ENCODE data around the gene PREX1.
"Not testable (repeated sequence)": the region's sequence is repeated elsewhere in the genome, so short reads cannot be mapped to it uniquely, and the experiment has no call there.

The PREX1 gene

GRCh38 chr20:48777821-48778220 lies 50.0 kb downstream of the PREX1 start:
- no peak for DNase-seq

- DNase-seq = peak in 17 of 51 donors; percentile 12 to 72 (median 38)
Measured at GRCh38 chr20:48777005-48777404, 50.8 kb downstream of the PREX1 start.

- peak in 30 of 51 donors; percentile 20 to 82 (median 55) for DNase-seq
Measured at GRCh38 chr20:48776306-48776705, 51.5 kb downstream of the PREX1 start.

- not testable (repeated sequence) for DNase-seq
Measured at GRCh38 chr20:48775545-48775944, 52.3 kb downstream of the PREX1 start.

GRCh38 chr20:48774696-48775095 lies 53.1 kb downstream of the PREX1 start:
- DNase-seq = no peak

GRCh38 chr20:48773837-48774418 lies 53.9 kb downstream of the PREX1 start:
- peak in 9 of 51 donors; percentile 15 to 55 (median 28) for DNase-seq

GRCh38 chr20:48772183-48772976 lies 55.4 kb downstream of the PREX1 start:
- peak in 25 of 51 donors; percentile 16 to 63 (median 39) for DNase-seq

GRCh38 chr20:48771542-48771941 lies 56.3 kb downstream of the PREX1 start:
- no peak for DNase-seq

GRCh38 chr20:48770700-48771442 lies 56.9 kb downstream of the PREX1 start:
- no peak for DNase-seq

- DNase-seq = peak in 18 of 51 donors; percentile 16 to 68 (median 34)
Measured at GRCh38 chr20:48769069-48769983, 58.5 kb downstream of the PREX1 start.

GRCh38 chr20:48766961-48767960 lies 60.5 kb downstream of the PREX1 start:
- no peak for DNase-seq

GRCh38 chr20:48766205-48766604 lies 61.6 kb downstream of the PREX1 start:
- DNase-seq = no peak

- no peak for DNase-seq
Measured at GRCh38 chr20:48765359-48765758, 62.4 kb downstream of the PREX1 start.

- DNase-seq = no peak
Measured at GRCh38 chr20:48763216-48763914, 64.4 kb downstream of the PREX1 start.

GRCh38 chr20:48761874-48762273 lies 65.9 kb downstream of the PREX1 start:
- DNase-seq = no peak

GRCh38 chr20:48761023-48761785 lies 66.6 kb downstream of the PREX1 start:
- peak in 2 of 51 donors; percentile 24 to 26 for DNase-seq

GRCh38 chr20:48760403-48760983 lies 67.3 kb downstream of the PREX1 start:
- no peak for DNase-seq

All from hypothalamus (tissue), 51 donors.